ENCODE measurements around the gene CASZ1.

DNA sequence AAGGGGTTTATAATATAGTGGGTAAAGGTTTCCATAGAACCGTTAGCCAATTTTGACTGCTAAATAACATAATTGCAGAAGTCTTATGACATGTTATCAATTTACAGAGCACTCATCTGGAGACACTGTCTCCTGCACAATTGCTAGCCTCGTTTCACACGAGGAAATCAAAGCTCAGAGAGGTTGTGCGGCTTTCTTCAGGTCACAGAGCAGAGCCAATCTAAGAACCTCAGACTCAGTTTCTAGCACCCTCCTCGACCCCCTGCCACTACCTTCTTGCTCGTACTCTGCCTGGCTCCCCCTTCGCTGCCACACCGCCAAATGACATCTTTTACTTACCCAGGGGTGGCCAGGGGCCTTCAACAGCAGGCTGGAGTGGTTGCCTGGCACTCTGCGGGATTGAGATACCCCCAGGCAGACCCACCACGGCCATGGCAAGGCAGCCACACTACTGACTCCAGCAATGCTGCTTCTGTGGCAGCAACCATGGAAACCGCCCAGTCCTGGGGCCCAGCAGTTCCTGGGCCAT, 16.0 kb upstream of the CASZ1 start:
- TF ChIP-seq, protein P1, sequence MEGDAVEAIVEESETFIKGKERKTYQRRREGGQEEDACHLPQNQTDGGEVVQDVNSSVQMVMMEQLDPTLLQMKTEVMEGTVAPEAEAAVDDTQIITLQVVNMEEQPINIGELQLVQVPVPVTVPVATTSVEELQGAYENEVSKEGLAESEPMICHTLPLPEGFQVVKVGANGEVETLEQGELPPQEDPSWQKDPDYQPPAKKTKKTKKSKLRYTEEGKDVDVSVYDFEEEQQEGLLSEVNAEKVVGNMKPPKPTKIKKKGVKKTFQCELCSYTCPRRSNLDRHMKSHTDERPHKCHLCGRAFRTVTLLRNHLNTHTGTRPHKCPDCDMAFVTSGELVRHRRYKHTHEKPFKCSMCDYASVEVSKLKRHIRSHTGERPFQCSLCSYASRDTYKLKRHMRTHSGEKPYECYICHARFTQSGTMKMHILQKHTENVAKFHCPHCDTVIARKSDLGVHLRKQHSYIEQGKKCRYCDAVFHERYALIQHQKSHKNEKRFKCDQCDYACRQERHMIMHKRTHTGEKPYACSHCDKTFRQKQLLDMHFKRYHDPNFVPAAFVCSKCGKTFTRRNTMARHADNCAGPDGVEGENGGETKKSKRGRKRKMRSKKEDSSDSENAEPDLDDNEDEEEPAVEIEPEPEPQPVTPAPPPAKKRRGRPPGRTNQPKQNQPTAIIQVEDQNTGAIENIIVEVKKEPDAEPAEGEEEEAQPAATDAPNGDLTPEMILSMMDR (IDR thresholded peaks at IDR 0.05), result no peak
- no peak for TF ChIP-seq POLR2A (IDR thresholded peaks at IDR 0.05)

All from lower leg skin (tissue), 3 donors.